WERI-Rb-1 (cell line): ENCODE measurements around the gene PDE7B.

Source experiments
- DNase-seq: peaks from one replicate; pipeline ENCODE4 v3.0.0-alpha.2; 2020
- H3K27ac ChIP-seq: fragments of 250-450 bp; sonication (Bioruptor Pico); 2 replicates; pipeline ENCODE4 v1.5.1; 2020; ENCODE audit warnings: mild to moderate bottlenecking, moderate library complexity
- H3K27me3 ChIP-seq: fragments of 250-450 bp; sonication (Bioruptor Pico); 2 replicates; pipeline ENCODE4 v1.5.1; 2021; ENCODE audit warnings: mild to moderate bottlenecking, low read depth, moderate library complexity; ENCODE audit not compliant: insufficient read depth, severe bottlenecking
- H3K36me3 ChIP-seq: fragments of 250-450 bp; sonication (Bioruptor Pico); 2 replicates; pipeline ENCODE4 v1.5.1; 2020; ENCODE audit warnings: mild to moderate bottlenecking, moderate library complexity
- H3K4me3 ChIP-seq: 2 replicates; pipeline ENCODE4 v1.5.1; 2011; ENCODE audit warnings: low read depth, mild to moderate bottlenecking, control low read depth, low read length
- H3K9me3 ChIP-seq: fragments of 250-450 bp; sonication (Bioruptor Pico); 2 replicates; pipeline ENCODE4 v1.5.1; 2021; ENCODE audit warnings: mild to moderate bottlenecking, moderate library complexity; ENCODE audit not compliant: severe bottlenecking
- TF ChIP-seq, protein P1 (sequence below): IDR thresholded peaks from 2 replicates; pipeline ENCODE4 v1.5.1; 2011; ENCODE audit warnings: low read depth, mild to moderate bottlenecking, control low read depth, inconsistent platforms, low read length

PDE7B gene

DNA sequence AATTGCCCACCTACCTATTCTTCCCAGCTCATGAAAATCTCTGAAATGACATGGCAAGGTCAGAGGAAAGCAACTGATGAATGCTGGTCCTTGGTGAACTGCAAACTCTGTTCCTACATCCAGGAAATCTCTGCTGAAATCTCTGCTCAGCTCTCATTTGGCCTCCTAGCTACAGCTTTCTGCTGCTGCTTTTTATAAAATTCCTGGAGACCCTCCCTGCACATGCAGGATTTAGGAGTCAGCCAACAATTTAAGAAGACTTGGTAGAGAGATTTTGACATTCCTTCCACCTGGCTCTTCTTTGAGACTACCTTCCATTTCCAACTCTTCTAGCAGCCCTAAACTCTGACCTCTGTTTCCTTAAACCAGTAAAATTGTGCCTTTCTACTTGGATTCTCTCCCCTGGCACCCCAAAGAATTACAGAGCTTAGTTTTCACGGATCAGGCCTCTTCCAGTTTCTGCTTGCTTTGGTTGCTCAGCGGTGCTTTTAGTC lies 55.5 kb downstream of the PDE7B start:
- no peak overlapping the region for H3K27ac ChIP-seq
- H3K36me3 ChIP-seq = no peaks in the 10 kb centered on the region
- H3K4me3 ChIP-seq = no peak overlapping the region
- H3K27me3 ChIP-seq = no peaks in the 10 kb centered on the region
- no peak for DNase-seq
- TF ChIP-seq, protein P1, sequence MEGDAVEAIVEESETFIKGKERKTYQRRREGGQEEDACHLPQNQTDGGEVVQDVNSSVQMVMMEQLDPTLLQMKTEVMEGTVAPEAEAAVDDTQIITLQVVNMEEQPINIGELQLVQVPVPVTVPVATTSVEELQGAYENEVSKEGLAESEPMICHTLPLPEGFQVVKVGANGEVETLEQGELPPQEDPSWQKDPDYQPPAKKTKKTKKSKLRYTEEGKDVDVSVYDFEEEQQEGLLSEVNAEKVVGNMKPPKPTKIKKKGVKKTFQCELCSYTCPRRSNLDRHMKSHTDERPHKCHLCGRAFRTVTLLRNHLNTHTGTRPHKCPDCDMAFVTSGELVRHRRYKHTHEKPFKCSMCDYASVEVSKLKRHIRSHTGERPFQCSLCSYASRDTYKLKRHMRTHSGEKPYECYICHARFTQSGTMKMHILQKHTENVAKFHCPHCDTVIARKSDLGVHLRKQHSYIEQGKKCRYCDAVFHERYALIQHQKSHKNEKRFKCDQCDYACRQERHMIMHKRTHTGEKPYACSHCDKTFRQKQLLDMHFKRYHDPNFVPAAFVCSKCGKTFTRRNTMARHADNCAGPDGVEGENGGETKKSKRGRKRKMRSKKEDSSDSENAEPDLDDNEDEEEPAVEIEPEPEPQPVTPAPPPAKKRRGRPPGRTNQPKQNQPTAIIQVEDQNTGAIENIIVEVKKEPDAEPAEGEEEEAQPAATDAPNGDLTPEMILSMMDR = no peak
- H3K9me3 ChIP-seq = no peaks in the 10 kb centered on the region

DNA sequence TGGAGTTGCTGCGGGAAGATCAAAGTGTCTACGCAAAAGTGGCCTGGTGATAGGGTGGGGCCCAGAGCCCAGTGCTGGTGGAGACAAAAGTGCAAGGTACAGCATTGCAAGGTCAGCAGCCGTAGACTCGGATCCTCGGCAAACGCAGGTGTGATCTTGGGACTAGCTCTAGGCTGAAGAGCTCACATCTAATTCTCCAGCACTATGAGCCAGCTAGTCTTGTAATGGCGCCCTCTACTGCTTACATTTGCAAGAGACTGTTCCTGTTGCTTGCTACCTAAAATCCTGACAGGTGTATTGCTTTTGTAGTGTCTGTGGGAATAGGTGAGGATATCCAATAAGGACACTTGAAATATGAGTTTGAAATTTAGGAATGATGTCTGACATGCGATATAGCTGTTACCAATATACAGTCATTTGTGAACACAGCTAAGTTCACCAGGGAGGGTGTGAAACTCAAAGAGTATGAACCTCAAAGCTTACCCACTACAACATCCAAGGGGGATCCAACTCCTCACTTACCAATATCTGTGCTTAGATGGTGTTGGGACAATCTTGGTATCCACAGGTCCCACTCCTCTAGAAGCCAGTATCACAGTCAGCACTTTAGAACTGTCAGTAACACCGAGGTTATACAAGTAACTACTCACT lies 58.4 kb downstream of the PDE7B start:
- TF ChIP-seq, protein P1 = peak; percentile 85
- H3K27ac ChIP-seq = no peak overlapping the region

DNA sequence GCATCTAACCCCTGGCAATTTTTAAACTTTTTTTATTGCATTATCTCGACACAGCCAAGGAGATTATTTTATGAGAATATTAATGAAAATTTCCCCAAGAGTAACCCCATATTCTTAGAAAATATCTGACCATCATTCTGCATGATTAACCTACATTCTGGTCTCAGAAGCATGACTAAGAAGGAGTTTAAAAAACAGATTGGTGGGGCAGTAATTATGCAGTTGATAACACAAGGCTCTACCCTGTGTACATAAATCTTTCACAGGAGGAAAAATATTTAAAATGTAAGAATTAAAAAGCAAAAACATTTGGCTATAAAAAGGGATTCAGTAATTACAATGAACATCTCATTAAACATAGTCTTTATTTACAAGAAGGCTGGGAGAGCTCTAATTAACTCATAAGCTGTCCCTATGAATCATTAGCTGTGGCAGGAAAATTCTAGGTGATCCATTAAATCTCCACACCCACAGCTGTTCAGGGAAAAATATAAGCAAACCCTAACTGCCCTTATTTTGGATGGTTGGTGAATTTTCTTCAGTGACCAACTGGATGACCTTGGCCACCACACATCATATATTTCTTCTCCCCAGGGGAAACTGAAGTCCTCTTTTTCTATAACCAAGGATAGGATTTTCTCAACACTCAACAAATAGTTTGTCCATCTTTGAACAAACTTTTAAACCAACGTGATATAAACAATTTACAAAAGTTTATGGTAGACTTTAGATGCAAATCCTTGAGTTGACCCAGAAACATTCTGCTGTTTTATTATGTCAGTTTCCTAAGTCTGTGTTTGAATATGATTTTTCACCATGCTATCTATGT lies 59.5 kb downstream of the PDE7B start:
- no peaks in the 10 kb centered on the region for H3K36me3 ChIP-seq
- TF ChIP-seq, protein P1 = no peak

More for the DNA sequence above, 58.4 kb downstream of the PDE7B start:
- Histone ChIP-seq H3K27me3 (no peaks in the 10 kb centered on the region), H3K36me3 (no peaks in the 10 kb centered on the region), H3K4me3 (no peak overlapping the region), H3K9me3 (no peaks in the 10 kb centered on the region)
- DNase-seq = peak; percentile 71

DNA sequence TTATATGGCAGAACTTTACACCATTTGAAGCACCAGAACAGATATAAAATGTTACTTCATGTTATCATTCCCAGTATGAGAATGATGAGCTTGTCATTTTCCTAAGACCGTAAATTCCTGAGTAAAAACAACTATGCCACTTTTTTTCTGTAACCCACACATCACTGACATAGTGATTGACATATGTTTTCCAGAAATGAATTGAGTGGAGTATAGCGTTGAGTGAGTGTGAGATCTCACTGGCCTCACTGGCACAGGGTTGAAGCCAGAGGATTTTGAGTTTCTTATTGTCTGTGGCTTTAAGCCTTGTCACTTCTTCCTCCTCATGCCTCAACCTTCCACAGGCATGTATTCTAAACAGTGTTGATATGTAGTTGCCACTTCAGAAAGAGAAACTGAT lies 62.3 kb downstream of the PDE7B start:
- no peak for DNase-seq
- TF ChIP-seq, protein P1 = no peak
- no peaks in the 10 kb centered on the region for H3K27me3 ChIP-seq
- no peaks in the 10 kb centered on the region for H3K9me3 ChIP-seq
- H3K36me3 ChIP-seq = no peaks in the 10 kb centered on the region
- no peak overlapping the region for H3K27ac ChIP-seq
- no peak overlapping the region for H3K4me3 ChIP-seq

More for the DNA sequence above, 59.5 kb downstream of the PDE7B start:
- H3K27ac ChIP-seq = no peak overlapping the region
- H3K27me3 ChIP-seq = no peaks in the 10 kb centered on the region
- H3K4me3 ChIP-seq = no peak overlapping the region
- no peak for DNase-seq
- no peaks in the 10 kb centered on the region for H3K9me3 ChIP-seq

DNA sequence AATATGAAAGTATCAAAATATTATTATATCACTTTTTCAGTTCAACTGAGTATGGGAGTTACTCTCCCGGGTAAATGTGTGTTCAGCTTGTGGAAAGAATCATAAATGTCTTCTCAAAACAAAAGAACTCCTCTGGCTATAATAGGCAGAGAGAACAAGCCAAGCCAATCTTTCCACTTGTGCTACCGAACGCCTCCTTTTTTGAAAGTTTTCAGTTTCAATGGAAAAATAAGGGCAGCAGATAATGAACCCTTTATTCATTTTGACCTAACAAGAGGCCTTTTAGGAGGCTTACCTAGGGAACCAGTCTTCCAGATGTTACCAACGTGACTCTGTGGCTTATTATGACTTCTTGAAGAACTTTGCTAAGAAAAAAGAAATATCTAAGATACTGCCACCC lies 67.5 kb downstream of the PDE7B start:
- Histone ChIP-seq H3K36me3 (no peaks in the 10 kb centered on the region), H3K9me3 (no peaks in the 10 kb centered on the region), H3K4me3 (no peak overlapping the region), H3K27ac (no peak overlapping the region), H3K27me3 (no peaks in the 10 kb centered on the region)
- TF ChIP-seq, protein P1 = no peak
- no peak for DNase-seq
